HG02981 (cell line): Measurements from ENCODE around the gene LGALS1.

Experiments
- ATAC-seq: cut with Tn5 transposase; IDR thresholded peaks from one replicate; pipeline ENCODE4 v1.9.1; 2021; ENCODE audit warnings: mild to moderate bottlenecking, moderate library complexity; ENCODE audit not compliant: unreplicated experiment

Gene LGALS1

GRCh38 chr22:37674951-37675929, at the start of gene LGALS1:
LGALS1 (plus strand) TSS chr22:37675636; CDS start chr22:37675703, 67 bp downstream.
- ATAC-seq = no peak

DNA sequence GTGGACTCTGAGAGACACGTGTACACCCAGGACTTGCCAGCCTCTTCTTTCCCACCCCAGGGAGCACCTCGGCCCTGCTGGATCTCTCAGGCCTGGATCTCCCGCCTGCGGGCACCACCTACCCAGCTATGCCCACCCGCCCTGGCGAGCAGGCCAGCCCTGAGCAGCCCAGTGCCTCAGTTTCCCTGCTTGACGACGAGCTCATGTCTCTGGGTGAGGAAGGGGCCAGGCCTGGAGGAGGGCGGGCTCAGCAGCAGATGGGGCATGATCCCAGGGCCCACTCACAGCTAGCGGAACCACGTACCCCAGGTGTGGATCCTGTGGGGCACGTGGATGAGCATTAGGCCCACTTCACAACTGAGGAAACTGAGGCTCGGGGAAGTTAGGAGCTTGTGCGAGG, 49.7 kb upstream of the LGALS1 start:
- ATAC-seq = no peak

DNA sequence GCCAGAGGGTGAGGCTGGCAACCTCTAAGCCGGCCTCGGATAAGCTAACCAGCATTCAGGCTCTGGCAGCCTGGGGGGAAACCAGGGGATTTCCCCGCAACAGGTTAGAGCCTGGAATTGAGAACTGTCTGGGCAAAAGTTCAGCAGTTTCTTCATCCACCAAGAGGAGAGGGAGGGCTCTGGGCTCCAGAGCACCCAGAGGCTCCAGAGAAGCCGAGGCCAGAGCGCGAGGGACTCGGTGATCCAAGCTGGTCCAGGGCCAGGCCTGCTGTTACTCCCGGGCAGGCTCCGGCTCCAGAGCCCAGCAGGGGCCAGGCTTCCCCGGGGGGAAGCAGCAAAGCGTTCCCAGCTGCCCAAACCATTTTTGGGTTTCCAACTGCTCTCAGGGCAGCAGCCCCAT, 49.3 kb upstream of the LGALS1 start:
- ATAC-seq = no peak

GRCh38 chr22:37626556-37627075, 48.8 kb upstream of the LGALS1 start:
- no peak for ATAC-seq

- ATAC-seq = no peak
Measured at GRCh38 chr22:37627121-37627520, 48.3 kb upstream of the LGALS1 start.

GRCh38 chr22:37627545-37627944, 47.9 kb upstream of the LGALS1 start:
- ATAC-seq = no peak

DNA sequence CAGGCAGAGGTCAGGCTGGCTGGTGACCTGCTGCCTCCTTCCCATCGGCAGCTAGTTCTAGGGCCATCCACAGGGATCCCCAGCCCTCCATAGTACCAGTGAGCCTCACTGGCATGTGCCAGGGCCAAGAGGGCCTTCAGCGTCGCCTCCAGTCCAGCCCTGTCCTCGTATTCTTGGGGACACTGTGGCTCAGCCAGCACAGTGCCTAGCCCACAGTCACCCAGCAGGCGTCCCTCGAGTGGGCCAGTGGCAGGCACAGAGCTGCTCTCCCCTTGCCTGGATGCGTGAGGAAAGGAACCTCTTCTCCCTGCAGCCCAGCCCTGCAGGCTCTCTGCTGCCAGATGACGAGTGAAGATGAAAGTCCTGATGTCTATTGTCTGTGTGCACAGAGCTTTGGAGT, 46.6 kb upstream of the LGALS1 start:
- no peak for ATAC-seq

- no peak for ATAC-seq
Measured at GRCh38 chr22:37629928-37630327, 45.5 kb upstream of the LGALS1 start.

DNA sequence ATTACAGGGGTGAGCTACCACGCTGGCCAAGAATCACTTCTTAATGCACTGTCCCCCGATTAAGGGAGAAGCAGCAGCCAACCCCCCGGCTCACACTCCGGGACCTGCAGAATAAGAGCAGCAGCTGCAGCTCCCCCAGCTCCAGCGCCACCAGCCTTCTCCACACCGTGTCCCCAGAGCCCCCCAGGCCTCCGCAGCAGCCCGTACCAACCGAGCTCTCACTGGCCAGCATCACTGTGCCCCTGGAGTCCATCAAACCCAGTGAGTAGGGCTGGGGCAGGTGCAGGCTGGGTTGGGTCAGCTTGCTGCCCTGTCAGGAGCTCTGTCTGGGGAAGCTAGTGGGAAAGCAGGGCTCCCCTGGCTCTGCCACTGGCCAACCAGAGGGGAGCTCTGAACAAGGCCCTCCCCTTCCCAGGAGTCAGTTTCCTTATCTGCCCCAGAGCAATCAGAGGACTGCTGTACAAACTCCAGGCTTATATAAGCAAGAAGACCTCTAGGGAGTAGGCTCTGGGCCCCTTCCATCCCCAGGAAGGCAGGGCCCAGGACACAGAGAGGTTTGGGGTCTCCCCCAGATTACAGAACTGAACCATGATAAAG, 44.5 kb upstream of the LGALS1 start:
- ATAC-seq = no peak

- ATAC-seq = no peak
Measured at GRCh38 chr22:37631448-37632173, 43.8 kb upstream of the LGALS1 start.

DNA sequence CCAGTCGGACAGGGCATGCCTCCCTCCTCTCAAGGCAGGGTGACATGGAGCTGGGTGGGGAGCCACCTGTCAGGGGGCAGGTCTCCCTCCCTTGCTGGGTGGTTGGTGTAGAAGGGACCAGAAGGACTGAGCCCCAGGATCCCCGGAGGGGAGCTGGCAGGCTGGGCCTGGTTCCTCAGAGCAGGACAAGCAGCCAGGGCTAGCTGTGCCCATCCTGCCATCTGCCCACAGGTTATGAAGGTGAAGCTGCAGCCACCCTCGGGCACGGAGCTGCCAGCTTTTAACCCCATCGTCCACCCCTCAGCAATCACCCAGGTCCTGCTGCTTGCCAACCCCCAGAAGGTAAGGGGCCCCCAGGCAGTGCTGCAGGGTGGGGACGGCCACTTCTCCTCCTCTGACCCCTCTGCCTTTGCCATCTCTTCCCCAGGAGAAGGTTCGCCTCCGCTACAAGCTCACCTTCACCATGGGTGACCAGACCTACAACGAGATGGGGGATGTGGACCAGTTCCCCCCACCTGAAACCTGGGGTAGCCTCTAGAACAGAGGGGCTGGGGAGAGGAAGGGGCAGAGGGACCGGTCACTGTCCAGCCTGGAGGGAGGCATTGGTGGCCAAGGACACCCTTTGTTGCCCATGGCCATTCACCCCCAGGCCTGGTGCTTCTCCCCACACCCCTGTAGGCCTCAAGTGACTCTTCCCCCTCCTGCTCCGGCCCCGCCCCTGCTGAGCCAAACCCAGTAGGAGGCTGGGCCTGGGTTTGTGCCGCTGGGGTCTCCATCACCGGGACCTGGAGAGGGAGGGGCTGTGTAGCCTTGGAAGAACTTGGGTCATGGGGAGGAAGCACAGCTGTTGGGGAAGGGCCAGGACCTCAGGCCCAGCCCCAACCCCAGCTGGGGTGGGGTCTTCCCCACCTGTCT, 43.0 kb upstream of the LGALS1 start:
- ATAC-seq = peak; percentile 8

- ATAC-seq = peak; percentile 48
Measured at GRCh38 chr22:37633089-37633624, 42.3 kb upstream of the LGALS1 start.

DNA sequence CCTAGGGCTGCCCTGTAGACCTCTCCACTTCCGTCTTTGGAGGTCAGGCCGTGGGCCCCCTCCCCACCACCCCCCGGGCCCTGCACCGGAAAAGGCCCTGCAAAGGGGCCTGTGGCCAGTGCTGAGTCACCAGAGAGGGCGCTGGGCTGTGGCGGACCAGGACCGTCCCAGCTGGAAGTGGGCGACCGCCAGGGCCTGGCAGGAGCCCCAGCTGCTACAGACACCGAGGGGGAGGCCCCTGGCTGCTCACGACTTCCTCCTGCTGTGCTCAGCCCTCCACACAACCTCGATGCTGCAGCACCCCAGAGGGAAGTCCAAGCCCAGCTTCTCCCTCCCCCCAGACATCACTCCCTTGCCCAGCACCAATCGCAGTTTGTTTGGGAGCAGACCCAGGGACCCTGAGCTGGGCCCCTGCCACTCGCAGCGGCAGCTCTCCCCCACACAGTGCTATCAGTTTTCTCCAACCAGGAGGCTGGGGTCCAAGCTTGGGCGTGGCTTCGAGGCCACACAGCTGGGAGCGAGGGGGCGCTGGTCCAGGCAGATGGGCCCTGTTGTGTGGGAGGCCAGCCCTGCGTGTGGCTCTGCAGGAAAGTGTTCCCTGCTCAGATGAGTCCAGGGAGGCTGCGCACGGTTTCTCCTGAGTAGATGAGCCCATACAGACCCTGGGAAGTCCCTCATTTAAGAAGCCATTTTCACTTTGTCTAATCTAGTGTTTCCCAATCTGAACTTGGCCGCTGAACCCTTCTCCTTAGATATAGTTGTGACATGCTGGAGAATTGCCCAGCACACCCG, 41.6 kb upstream of the LGALS1 start:
- peak; percentile 50 for ATAC-seq

- no peak for ATAC-seq
Measured at GRCh38 chr22:37634417-37634924, 41.0 kb upstream of the LGALS1 start.

- ATAC-seq = no peak
Measured at GRCh38 chr22:37635157-37635556, 40.3 kb upstream of the LGALS1 start.

GRCh38 chr22:37636186-37636948, 39.1 kb upstream of the LGALS1 start:
- ATAC-seq = no peak

DNA sequence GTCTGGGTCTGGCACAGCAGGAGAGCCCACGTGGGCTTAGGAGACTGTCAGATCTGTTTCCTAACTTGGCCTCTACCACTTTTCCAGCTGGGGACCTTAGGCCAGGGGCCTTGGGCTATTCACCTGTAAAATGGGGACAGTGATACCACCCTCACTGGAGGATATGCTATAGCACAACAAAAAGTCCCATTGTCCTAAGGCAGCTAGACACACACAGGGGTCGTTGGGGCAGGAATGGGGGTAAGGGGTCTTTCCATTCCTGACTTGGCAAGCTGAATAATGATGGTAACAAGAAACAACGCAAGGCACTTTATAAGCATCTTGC, 38.5 kb upstream of the LGALS1 start:
- ATAC-seq = no peak

DNA sequence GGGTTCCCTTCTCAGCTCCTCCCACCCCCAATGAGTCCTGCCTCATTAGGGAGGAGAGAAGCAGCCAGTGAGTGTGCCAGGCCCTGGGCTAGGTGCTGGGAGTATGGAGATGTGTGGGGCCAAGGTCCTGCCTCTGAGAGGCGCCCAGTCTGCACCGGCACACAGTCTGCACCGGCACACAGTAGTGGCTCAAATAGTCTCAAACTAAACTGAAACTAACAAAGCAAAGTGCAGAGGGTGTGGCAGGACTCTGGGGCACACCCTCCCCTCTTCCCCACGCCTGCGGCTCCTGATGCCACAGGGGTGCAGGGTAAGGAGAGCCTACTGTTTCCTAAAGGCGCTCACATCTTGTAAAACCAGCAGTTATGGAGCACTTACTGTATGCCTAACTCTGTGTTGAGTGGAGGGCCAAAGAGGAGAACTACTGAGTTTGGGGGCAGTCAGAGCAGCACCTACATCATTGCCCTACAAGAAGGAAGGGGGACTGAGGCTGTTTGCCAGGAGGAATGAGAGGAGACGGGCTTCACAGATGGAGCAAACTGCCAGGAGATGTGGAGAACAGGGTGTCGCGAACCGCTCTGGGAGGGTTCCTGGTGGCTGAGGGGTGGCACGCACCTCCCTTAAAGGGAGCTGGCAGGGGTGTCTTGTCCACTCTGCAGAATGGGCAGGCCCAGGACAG, 36.9 kb upstream of the LGALS1 start:
- no peak for ATAC-seq
